Measurements from ENCODE around the gene MYBPHL.

DNA sequence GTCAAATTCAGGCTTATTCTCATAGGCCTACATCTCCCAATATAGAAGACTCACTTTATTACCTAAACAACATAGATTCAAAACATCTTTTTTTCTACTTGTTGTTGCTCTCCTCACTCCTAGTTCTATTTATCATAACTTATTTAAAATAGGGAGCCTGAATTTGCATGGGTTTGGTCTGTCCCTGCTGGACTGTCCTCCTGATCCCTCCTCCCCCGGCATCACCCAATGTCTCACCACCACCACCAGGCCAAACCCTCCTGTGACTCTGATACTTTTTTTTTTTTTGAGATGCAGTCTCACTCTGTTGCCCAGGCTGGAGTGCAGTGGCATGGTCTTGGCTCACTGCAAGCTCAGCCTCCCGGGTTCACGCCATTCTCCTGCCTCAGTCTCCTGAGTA is 31.8 kb upstream of the MYBPHL start:
- TF ChIP-seq, protein P1, sequence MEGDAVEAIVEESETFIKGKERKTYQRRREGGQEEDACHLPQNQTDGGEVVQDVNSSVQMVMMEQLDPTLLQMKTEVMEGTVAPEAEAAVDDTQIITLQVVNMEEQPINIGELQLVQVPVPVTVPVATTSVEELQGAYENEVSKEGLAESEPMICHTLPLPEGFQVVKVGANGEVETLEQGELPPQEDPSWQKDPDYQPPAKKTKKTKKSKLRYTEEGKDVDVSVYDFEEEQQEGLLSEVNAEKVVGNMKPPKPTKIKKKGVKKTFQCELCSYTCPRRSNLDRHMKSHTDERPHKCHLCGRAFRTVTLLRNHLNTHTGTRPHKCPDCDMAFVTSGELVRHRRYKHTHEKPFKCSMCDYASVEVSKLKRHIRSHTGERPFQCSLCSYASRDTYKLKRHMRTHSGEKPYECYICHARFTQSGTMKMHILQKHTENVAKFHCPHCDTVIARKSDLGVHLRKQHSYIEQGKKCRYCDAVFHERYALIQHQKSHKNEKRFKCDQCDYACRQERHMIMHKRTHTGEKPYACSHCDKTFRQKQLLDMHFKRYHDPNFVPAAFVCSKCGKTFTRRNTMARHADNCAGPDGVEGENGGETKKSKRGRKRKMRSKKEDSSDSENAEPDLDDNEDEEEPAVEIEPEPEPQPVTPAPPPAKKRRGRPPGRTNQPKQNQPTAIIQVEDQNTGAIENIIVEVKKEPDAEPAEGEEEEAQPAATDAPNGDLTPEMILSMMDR (conservative IDR thresholded peaks at IDR 0.05; ENCODE audit: low read depth in 2 of 2): no peak
- TF ChIP-seq POLR2AphosphoS5 (IDR thresholded peaks at IDR 0.05; ENCODE audit: low read depth): no peak
- no peak for TF ChIP-seq ZNF331 (CRISPR knock-in tag; IDR thresholded peaks at IDR 0.05; ENCODE audit: low read depth)
- TF ChIP-seq EZH2 (IDR thresholded peaks at IDR 0.05; ENCODE audit: low read depth, unreplicated experiment): no peak
- TF ChIP-seq JUNB (IDR thresholded peaks at IDR 0.05; ENCODE audit: unreplicated experiment): no peak
- TF ChIP-seq CREB1 (CRISPR knock-in tag; IDR thresholded peaks at IDR 0.05; ENCODE audit: low read depth): no peak
- TF ChIP-seq REST (IDR thresholded peaks at IDR 0.05; ENCODE audit: unreplicated experiment): no peak

Data from GM23338 (cell line).